HG03457 (cell line): ENCODE data around the gene SPDYE5.

Experiments used
- ATAC-seq: cut with Tn5 transposase; IDR thresholded peaks from one replicate; pipeline ENCODE4 v1.9.1; 2021; ENCODE audit warnings: moderate number of reproducible peaks; ENCODE audit not compliant: unreplicated experiment

The SPDYE5 gene

DNA sequence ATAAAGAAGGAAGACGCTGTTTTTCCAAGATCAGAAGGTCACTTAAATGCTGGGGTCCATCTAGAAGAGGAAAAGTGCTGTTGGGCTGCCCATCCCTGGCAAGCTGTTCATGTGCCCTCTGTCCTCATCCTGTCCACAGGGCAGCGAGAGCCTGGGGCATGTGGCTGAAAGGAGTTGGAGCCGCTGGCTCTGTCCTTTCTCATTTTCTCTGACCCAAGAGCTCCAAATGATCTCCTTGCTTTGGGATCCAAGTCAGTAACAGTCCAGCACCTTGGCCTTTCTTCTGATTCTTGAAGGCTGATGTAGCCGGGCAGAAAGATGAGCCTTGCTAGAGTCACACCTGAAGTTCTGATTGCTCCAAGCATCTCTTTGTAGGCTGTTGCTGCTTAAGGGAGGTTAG, 44.4 kb downstream of the SPDYE5 start:
- no peak for ATAC-seq

- no peak for ATAC-seq
These were observed 44.9 kb downstream of the SPDYE5 start for GRCh38 chr7:75536940-75537538.

GRCh38 chr7:75537731-75538130, 45.6 kb downstream of the SPDYE5 start:
- ATAC-seq: no peak

GRCh38 chr7:75546237-75547015, 54.3 kb downstream of the SPDYE5 start:
- ATAC-seq: no peak
